B cell (primary cell): ENCODE results near the gene COASY. TPM values are rescaled to one million over a fixed set of nuclear protein-coding genes. Genes with fewer than 3 reads are reported as not detected.

Experiments used
- ATAC-seq: fragments of 200-7000 bp; cut with Tn5 transposase; one replicate; pipeline ENCODE4 v1.10.0; 2021; ENCODE audit warnings: low read depth, mild to moderate bottlenecking, moderate number of reproducible peaks, moderate library complexity
- CTCF ChIA-PET: fragments of 350-600 bp; sonication (Branson Sonifier 250); formaldehyde crosslinking; loops from one replicate; lab custom pipeline; 2021; ENCODE audit warnings: antibody characterized with exemption, inconsistent platforms; lab: Charles Lee
- POLR2A ChIA-PET: fragments of 350-600 bp; sonication (Branson Sonifier 250); formaldehyde crosslinking; loops from one replicate; lab custom pipeline; 2021; ENCODE audit warnings: antibody characterized with exemption; lab: Charles Lee
- DNase-seq: peaks from one replicate; pipeline ENCODE4 v3.0.0; 2013
- H2AFZ ChIP-seq: 2 replicates; pipeline ENCODE4 v1.6.1; 2012; ENCODE audit warnings: mild to moderate bottlenecking, low read depth, low read length; ENCODE audit not compliant: insufficient read depth, poor library complexity, severe bottlenecking
- H3K27ac ChIP-seq, 2 donors: 1 replicate in 1 of 2; 2 replicates in 1 of 2; pipeline ENCODE4 v1.5.1; 2012 to 2013; ENCODE audit warnings: low read length in 2 of 2, mild to moderate bottlenecking in 2 of 2, moderate library complexity in 1 of 2
- H3K27me3 ChIP-seq, 4 experiments: fragments of 200-600 bp in 1 of 4; sonication (generic) in 1 of 4; replicated peaks in 1 of 4; 1 replicate in 2 of 4; 2 replicates in 2 of 4; pipeline versions ENCODE4 v1.6.1 to v1.7.0; 2013 to 2016; ENCODE audit warnings: low read length in 3 of 4, mild to moderate bottlenecking in 2 of 4, mixed read lengths in 1 of 4, moderate library complexity in 1 of 4; ENCODE audit not compliant: insufficient read depth in 4 of 4, control insufficient read depth in 3 of 4; ENCODE audit errors: control extremely low read depth in 1 of 4
- H3K36me3 ChIP-seq, 2 experiments: replicated peaks in 1 of 2; 1 replicate in 1 of 2; 2 replicates in 1 of 2; pipeline versions ENCODE4 v1.6.1 to v1.7.1; 2013; ENCODE audit warnings: low read length in 1 of 2; ENCODE audit not compliant: insufficient read depth in 2 of 2, control insufficient read depth in 1 of 2; ENCODE audit errors: control extremely low read depth in 1 of 2, extremely low read depth in 1 of 2
- H3K4me1 ChIP-seq, 2 donors: fragments of 200-600 bp in 1 of 2; sonication (generic) in 1 of 2; 1 replicate in 1 of 2; 2 replicates in 1 of 2; pipeline versions ENCODE4 v1.5.1 to v1.6.1; 2013 to 2017; ENCODE audit warnings: low read length in 2 of 2; ENCODE audit not compliant: control insufficient read depth in 2 of 2, insufficient read depth in 2 of 2
- H3K4me2 ChIP-seq: replicated peaks from 2 replicates; pipeline ENCODE3; 2012; ENCODE audit warnings: mild to moderate bottlenecking, low read depth, low read length; ENCODE audit not compliant: poor library complexity, severe bottlenecking
- H3K4me3 ChIP-seq, 5 experiments: fragments of 200-600 bp in 1 of 5; sonication (generic) in 1 of 5; 1 replicate in 3 of 5; 2 replicates in 2 of 5; pipeline versions ENCODE4 v1.5.1 to v1.7.0; 2011 to 2016; ENCODE audit warnings: low read length in 4 of 5, mild to moderate bottlenecking in 4 of 5, low read depth in 2 of 5, control low read depth in 1 of 5, moderate library complexity in 1 of 5; ENCODE audit not compliant: insufficient read depth in 1 of 5; ENCODE audit errors: control extremely low read depth in 1 of 5, extremely low read depth in 1 of 5
- H3K79me2 ChIP-seq: fragments of 200-600 bp; sonication (generic); one replicate; pipeline ENCODE4 v1.6.0; 2016; ENCODE audit warnings: low read length; ENCODE audit not compliant: control insufficient read depth, insufficient read depth
- H3K9ac ChIP-seq: fragments of 200-600 bp; sonication (generic); 2 replicates; pipeline ENCODE4 v1.6.1; 2017; ENCODE audit warnings: mild to moderate bottlenecking, low read length, moderate library complexity
- H3K9me3 ChIP-seq, 3 donors: one replicate each; pipeline versions ENCODE4 v1.6.1 to v1.7.1; 2013; ENCODE audit warnings: low read length in 2 of 3; ENCODE audit not compliant: control insufficient read depth in 2 of 3, insufficient read depth in 1 of 3; ENCODE audit errors: control extremely low read depth in 1 of 3
- H4K20me1 ChIP-seq: 2 replicates; pipeline ENCODE4 v1.6.0; 2012; ENCODE audit warnings: mild to moderate bottlenecking, low read length; ENCODE audit not compliant: insufficient read depth, control insufficient read depth, poor library complexity, severe bottlenecking
- H3K27ac Mint-ChIP-seq: one replicate; pipeline ENCODE4 v1.8.0; 2021; ENCODE audit warnings: mixed read lengths
- H3K27me3 Mint-ChIP-seq: one replicate; pipeline ENCODE4 v1.8.0; 2021; ENCODE audit warnings: mixed read lengths
- H3K4me1 Mint-ChIP-seq: one replicate; pipeline ENCODE4 v1.8.0; 2021; ENCODE audit warnings: mixed read lengths
- H3K4me3 Mint-ChIP-seq: one replicate; pipeline ENCODE4 v1.8.0; 2021; ENCODE audit warnings: mixed read lengths
- H3K9me3 Mint-ChIP-seq: one replicate; pipeline ENCODE4 v1.8.0; 2022; ENCODE audit warnings: mixed read lengths; ENCODE audit not compliant: insufficient read depth
- CTCF ChIP-seq: fragments of 200-600 bp; IDR thresholded peaks from one replicate; pipeline ENCODE4 v1.8.0; 2022; ENCODE audit warnings: antibody characterized with exemption, mild to moderate bottlenecking
- EZH2 ChIP-seq: IDR thresholded peaks from 2 replicates; pipeline ENCODE4 v1.6.1; 2012; ENCODE audit warnings: borderline replicate concordance, low read depth, mild to moderate bottlenecking, moderate library complexity, low read length; ENCODE audit not compliant: insufficient read depth, poor library complexity, severe bottlenecking
- WGBS: methylation state at CpG from one replicate; pipeline ENCODE4 v1.1.5; 2013; ENCODE audit warnings: missing lambda C conversion rate; ENCODE audit not compliant: insufficient coverage; 5-methylcytosine and 5-hydroxymethylcytosine counted together
- intact Hi-C: fragments of 100-400 bp; cut with micrococcal nuclease; formaldehyde crosslinking; loops from one replicate; pipeline ENCODE4 v1.10.0; 2022
- polyA plus RNA-seq: library from polyadenylated mRNA; depleted of rRNA; stranded (reverse); fragments of >200 nt; gene quantifications from 2 replicates; pipeline ENCODE4 v1.2.3, GENCODE V29; 2012
- total RNA-seq, 2 donors: library from RNA; stranded (reverse); fragments of 120-200 nt in 1 of 2; gene quantifications; 1 replicate in 1 of 2; 2 replicates in 1 of 2; pipeline versions ENCODE4 v1.2.3 to v1.2.4, GENCODE V29; 2013 to 2022

Gene COASY
- total and polyA plus RNA-seq, 2 donors (not counting 1 experiment from before 2014, with no cell fraction given) = 76.6 to 82.3 TPM

DNA sequence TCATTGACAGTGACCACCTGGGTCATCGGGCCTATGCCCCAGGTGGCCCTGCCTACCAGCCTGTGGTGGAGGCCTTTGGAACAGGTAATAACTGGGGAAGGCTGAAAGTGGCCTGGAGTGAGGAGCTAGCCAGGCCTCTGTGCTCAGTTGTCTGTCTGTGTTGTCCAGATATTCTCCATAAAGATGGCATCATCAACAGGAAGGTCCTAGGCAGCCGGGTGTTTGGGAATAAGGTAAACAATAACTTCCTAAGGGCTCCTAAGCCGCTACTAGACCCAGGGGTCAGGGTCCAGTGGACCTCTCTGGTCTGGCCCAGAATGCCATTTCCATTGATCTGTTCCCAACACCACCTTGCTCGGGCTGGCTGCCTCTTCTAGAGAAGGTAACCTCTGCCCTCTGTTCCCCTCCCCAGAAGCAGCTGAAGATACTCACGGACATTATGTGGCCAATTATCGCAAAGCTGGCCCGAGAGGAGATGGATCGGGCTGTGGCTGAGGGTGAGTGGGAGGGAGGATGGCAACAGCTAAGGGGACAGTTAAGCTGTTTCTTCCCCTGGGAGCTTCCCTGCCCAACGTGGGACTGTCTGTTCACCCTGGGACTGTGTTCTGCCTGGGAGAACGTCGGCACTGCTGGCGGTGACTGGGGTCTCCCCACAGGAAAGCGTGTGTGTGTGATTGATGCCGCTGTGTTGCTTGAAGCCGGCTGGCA lies 3.0 kb downstream of the COASY start:
- Histone ChIP-seq H3K4me2 (no peak overlapping the region), H3K36me3 (peaks cover 0 to 38% of the 10 kb centered on the region in 2 experiments), H4K20me1 (peaks cover 25% of the 10 kb centered on the region), H3K27me3 (no peaks in the 10 kb centered on the region), H2AFZ (no peak overlapping the region), H3K4me1 (peaks cover 31 to 49% of the 10 kb centered on the region in 2 donors), H3K9me3 (no peaks in the 10 kb centered on the region), H3K9ac (no peak overlapping the region), H3K27ac (peak overlapping the region in 1 of 2 donors; percentile 34), H3K79me2 (peaks cover 69% of the 10 kb centered on the region), H3K4me3 (no peak overlapping the region)
- over 99% methylated on average over 11 of the region's 15 CpGs for WGBS
- ChIA-PET POLR2A (interaction anchor here (0.6 to 0.7 kb wide), 2 partner anchors 8 to 87 kb away, joined by 3 to 5 read pairs; no protein-coding TSS in a partner anchor), CTCF (interaction anchor here (0.8 to 6.4 kb wide), 4 partner anchors 10 to 105 kb away, joined by 3 to 51 read pairs (median 4); partner anchors contain the start of gene PSMC3IP)
- ATAC-seq (no peak), DNase-seq (no peak)
- TF ChIP-seq CTCF = no peak
- TF ChIP-seq EZH2 = no peak
- Mint-ChIP-seq H3K4me1 (peaks cover 45% of the 10 kb centered on the region), H3K4me3 (peak overlapping the region; percentile 19), H3K27me3 (no peaks in the 10 kb centered on the region), H3K9me3 (no peaks in the 10 kb centered on the region), H3K27ac (peak overlapping the region; percentile 65)
- intact Hi-C loops = loop anchor here (5.0 kb wide), 1 partner anchor 112 kb away; the partner anchor contains the start of gene PLEKHH3
